ENCODE data around the gene SERINC2. TPM values are rescaled to one million over a fixed set of nuclear protein-coding genes. Genes with fewer than 3 reads are reported as not detected.

Gene SERINC2
- total and polyA plus RNA-seq, 2 of the 8 experiments (the other 6 are each of a cell fraction or from before 2014, with no cell fraction given), result 31.4 to 60.0 TPM

DNA sequence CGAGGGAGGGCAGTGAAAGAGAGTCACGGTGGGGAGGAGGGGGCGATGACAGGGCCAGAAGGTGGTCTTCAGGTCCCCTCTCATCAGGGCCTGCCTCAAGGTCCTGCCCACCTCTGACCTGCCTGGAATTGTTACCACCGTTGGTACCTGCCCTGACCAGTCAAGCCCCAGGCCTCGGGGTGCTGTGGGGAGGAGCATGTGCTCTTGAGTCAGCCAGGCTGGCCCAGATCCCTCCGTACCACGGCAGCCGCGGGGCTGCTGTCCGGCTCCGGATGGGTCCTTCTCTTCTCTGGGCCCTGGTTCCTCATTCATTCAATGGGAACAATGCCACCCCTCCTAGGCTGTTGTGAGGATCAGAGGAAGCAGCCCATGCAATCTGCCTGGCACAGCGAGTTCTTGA lies 22.0 kb downstream of the SERINC2 start:
- Histone ChIP-seq H3K14ac (ENCODE audit: insufficient read length) (no peak overlapping the region), H3K4ac (replicated peaks; ENCODE audit: insufficient read length, low read depth, low read length) (no peak overlapping the region), H2BK5ac (ENCODE audit: low read depth, low read length) (no peak overlapping the region), H3K27me3 (replicated peaks in 1 of 4; ENCODE audit: control insufficient read depth in 3 of 4, extremely low read depth in 1 of 4, insufficient read depth in 3 of 4, low read length in 3 of 4) (no peaks in the 10 kb centered on the region), H3K36me3 (ENCODE audit: control insufficient read depth in 2 of 4, insufficient read depth in 4 of 4, low read length in 3 of 4) (peaks cover 0 to 11% (median 0%) of the 10 kb centered on the region in 4 experiments; a peak in 2 of 8 replicates), H3K9me3 (ENCODE audit: insufficient read depth in 2 of 2, low read depth in 1 of 2, low read length in 1 of 2) (no peaks in the 10 kb centered on the region), H4K8ac (ENCODE audit: extremely low read depth, insufficient read depth, low read length) (no peak overlapping the region), H2BK120ac (replicated peaks; ENCODE audit: low read depth, low read length) (no peak overlapping the region), H4K5ac (ENCODE audit: insufficient read length, low read depth, low read length) (no peak overlapping the region), H3K79me2 (ENCODE audit: control insufficient read depth in 1 of 2, insufficient read depth in 2 of 2, low read length in 2 of 2) (no peaks in the 10 kb centered on the region), H3K23ac (ENCODE audit: insufficient read length) (no peak overlapping the region), H3K4me3 (ENCODE audit: extremely low read depth in 1 of 4, insufficient read depth in 2 of 4, low read depth in 3 of 4, low read length in 4 of 4) (no peak overlapping the region), H2BK15ac (ENCODE audit: low read length) (no peak overlapping the region), H4K20me1 (replicated peaks in 1 of 2; ENCODE audit: control insufficient read depth in 1 of 2, insufficient read depth in 2 of 2, low read length in 2 of 2) (peaks cover 0 to 2% of the 10 kb centered on the region in 2 experiments), H4K91ac (replicated peaks; ENCODE audit: insufficient read length, low read length) (no peak overlapping the region), H3K4me2 (ENCODE audit: insufficient read depth in 1 of 2, low read depth in 2 of 2, low read length in 2 of 2) (no peak overlapping the region), H2AFZ (ENCODE audit: low read length) (no peak overlapping the region), H2BK12ac (ENCODE audit: low read depth, low read length) (no peak overlapping the region), H2AK5ac (ENCODE audit: low read depth, low read length) (no peak overlapping the region; the same call in 1 of the 2 replicates), H3K18ac (ENCODE audit: extremely low read depth, low read length) (no peak overlapping the region; the same call in 1 of the 2 replicates), H3K56ac (replicated peaks; ENCODE audit: insufficient read length, low read depth, low read length) (no peak overlapping the region), H2BK20ac (ENCODE audit: low read length) (no peak overlapping the region), H3K27ac (ENCODE audit: low read depth, low read length) (no peak overlapping the region), H3K9ac (replicated peaks in 1 of 4; ENCODE audit: extremely low read depth in 1 of 4, low read depth in 3 of 4, low read length in 3 of 4) (no peak overlapping the region), H3K79me1 (ENCODE audit: low read depth, low read length) (no peaks in the 10 kb centered on the region; the same call in 1 of the 2 replicates), H3K23me2 (ENCODE audit: low read depth, low read length) (peaks cover 6% of the 10 kb centered on the region; the same call in 1 of the 2 replicates), H3K4me1 (replicated peaks in 1 of 4; ENCODE audit: control insufficient read depth in 3 of 4, insufficient read depth in 4 of 4, low read length in 3 of 4) (peaks cover 0 to 5% (median 3%) of the 10 kb centered on the region in 4 experiments; a peak in 4 of 7 replicates)
- ChIA-PET POLR2A (ENCODE audit: partially characterized antibody) (interaction anchor here (0.9 kb wide), 1 partner anchor 64 kb away, joined by 3 read pairs; no protein-coding TSS in a partner anchor), CTCF (ENCODE audit: partially characterized antibody) (no interaction called here)
- no peak for FAIRE-seq
- DNase-seq (ENCODE audit: low read depth in 1 of 2, low spot score in 2 of 2), result no peak
- TF ChIP-seq CBX5 (IDR thresholded peaks at IDR 0.05; ENCODE audit: low read depth, low read length), result no peak
- 91% methylated on average over 11 of the region's 12 CpGs; no CpG with 5 or more reads in 1 of the 2 experiments for WGBS, 2 experiments (ENCODE audit: extremely low coverage in 1 of 2, insufficient coverage in 1 of 2, insufficient read length in 1 of 2, insufficient replicate concordance in 2 of 2, low coverage in 1 of 2, low lambda C conversion rate in 2 of 2, missing lambda C conversion rate in 1 of 2)
